Tongue (tissue), 2 donors: ENCODE measurements around the gene SEC22C. TPM values are rescaled to one million over a fixed set of nuclear protein-coding genes. Genes with fewer than 3 reads are reported as not detected.

Experiments used
- DNase-seq: peaks from one replicate; pipeline ENCODE4 v3.0.0-alpha.2; 2015
- total RNA-seq: library from RNA; depleted of rRNA; stranded (reverse); fragments of >200 nt; gene quantifications from one replicate; pipeline ENCODE4 v1.2.3, GENCODE V29; 2014

SEC22C gene
- total RNA-seq, 1 donor from 2014 or later: 45.5 TPM

DNA sequence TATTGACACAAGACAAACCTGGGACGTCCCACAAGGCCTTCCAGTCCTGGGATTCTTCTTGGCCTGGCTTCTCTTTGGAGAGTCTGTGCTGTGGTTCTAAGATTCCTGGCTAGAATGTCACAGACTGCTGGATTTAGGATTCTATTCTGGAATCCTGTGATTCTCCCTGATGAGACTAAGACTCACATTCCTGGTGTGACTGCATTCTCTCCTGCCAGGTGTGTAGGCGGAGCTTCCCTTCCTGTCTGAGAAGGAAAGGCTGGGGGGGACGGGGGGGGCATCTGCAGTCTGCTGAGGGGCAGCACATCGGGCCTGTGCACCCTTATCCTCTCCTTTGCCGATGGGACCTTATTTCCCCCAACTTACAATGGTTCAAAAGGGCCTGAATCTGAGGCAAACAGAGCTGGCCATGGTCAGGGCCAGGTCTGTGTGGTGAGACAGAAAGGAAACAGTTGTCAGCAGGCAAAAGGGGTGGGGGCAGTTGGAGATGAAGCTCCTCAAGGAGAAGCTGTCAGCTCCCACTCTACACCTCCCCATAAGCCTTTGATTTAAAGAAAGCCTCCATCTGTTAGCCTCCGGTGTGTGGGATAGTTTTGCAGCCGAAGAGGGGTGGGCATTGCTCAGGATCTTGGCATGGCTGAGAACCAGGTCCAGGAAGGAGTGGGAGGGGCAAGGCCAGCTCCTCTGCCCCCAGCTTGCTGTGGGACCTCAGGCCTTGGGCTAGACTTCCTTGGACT is 48.4 kb downstream of the SEC22C start:
- DNase-seq: no peak

DNA sequence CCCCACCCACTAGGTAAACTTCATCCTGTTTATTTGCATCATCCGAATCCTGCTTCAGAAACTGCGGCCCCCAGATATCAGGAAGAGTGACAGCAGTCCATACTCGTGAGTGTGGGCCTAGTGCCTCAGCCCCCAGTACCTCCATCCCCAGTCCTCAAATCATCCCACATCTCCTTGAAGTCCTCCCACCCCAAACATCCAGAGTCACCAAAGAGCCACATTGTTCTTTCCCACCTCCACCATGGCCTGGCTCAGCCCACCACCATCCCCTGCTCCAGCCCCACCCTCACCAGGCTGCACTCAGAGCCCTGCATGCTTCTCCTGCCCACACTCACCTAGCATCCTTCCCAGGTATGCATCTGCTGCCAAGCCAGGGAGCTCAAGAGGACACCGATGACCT is 49.5 kb downstream of the SEC22C start:
- no peak for DNase-seq

DNA sequence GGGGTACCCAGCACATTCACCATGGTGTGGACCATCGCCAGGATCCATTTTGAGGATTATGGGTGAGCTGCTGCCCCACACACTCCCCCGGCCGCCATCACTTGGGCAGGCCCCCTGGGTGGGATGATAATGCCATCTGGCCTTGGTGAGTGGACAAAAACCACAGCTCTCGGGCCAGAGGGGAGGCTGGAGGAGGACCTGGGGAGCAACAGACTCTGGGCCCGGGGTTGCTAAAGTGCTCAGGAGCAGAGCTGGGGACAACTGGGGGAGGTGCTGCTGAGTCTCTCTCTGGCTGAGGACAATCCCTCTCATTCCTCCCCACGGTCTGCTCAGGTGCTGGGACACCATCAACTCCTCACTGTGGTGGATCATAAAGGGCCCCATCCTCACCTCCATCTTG is 50.3 kb downstream of the SEC22C start:
- DNase-seq: no peak

- DNase-seq: no peak
Observed at GRCh38 chr3:42530073-42530472, 51.7 kb downstream of the SEC22C start.

DNA sequence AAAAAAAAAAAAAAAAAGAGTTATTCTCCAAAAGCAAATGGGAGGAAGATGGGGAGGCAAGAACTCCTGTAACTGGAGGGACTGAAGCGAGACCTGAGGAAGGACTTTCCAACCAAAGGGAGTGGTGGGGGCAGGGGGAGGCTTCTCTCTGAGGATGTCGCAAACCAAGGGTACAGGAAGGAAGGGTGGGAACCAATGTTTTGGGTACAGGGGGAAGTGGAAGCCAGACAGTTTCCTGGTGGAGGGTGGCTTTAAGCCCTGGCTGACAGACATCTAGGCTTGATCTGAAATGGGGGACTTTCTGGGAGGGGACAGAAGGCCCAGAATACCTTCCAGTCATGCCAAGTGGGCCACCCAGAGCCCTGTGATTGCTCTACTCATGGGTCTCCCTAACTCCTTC is 52.3 kb downstream of the SEC22C start:
- DNase-seq: no peak

GRCh38 chr3:42527368-42527917 is 54.3 kb downstream of the SEC22C start:
- no peak for DNase-seq

DNA sequence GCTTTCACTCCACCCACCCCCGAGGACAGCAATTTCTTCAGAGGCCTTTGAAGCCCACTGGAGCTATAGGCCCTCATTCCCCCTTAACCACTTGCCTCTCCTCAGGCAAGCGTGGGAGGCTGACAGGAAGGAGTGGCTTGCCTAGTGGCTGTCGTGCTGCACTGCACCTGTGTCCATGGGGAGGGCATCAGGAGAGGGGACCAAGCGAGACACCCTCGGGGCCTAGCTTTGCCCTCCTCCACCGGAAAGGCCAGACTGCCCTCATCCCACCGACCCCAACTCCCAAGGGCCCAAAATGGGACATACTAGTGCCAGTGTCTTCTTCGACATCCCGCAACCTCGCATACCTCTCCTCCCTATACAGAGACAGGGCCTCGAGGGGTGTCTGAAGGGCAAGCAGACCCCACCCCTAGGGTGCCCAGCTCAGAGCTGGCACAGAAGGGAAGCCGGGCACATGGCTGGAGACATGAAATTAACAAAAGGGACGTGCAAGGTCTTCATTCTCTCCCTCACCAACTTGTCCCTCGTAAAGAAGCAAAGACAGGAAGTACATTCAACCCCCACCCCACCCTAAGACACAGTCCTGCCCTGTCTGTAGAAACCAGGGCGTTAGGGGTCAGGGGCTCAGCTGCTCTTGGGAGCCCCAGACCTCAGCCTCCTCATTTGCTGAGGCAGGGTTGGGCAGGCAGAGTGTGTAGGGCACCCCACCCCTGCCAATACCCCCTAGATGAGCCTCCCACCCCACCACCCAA is 55.0 kb downstream of the SEC22C start:
- no peak for DNase-seq

DNA sequence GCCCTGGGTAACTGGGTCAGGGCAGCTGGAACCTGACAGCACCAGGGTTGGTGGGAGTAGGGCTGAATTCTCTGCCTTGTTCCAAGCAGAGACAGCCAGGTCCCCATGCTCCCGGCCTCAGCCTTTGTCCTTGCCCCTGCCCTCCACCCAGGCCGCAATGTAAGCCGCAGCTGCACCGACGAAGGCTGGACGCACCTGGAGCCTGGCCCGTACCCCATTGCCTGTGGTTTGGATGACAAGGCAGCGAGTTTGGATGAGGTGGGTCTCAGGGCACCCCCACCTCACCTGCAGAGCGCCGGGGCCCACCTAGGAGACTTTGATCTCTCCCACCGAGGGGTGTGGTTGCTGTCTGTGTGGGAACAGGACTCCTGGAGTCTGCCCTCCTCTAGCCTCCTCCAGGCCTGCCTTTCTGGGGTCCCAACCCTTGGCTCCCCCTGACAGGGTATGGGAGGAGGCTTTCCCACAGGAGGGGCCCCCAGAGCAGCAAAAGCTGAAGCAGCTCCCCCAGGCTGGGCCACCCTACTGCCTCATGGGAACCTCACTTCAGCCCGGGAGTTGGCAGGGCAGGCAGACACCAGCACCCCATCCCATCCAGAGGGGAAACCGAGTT is 55.9 kb downstream of the SEC22C start:
- DNase-seq: no peak

GRCh38 chr3:42525212-42525611 is 56.6 kb downstream of the SEC22C start:
- DNase-seq: peak; percentile 24

DNA sequence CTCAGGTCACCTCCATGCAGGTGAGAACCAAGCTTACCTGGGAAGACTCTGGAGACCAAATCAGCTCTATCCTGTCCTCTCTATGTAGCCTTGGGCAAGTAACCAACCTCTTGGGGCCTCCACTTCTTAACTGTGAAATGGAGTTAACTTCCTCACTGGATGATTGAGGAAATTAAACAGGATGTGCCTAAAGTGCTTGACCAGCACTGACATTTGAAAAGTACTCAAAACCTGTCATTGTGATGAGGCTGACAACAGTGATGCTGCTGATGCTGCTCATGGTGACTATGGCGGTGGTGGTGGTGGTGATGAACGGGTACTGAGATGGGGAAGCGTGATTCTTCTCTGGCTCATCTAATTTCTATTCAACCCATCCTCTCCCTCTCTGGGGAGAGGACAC is 57.0 kb downstream of the SEC22C start:
- no peak for DNase-seq

DNA sequence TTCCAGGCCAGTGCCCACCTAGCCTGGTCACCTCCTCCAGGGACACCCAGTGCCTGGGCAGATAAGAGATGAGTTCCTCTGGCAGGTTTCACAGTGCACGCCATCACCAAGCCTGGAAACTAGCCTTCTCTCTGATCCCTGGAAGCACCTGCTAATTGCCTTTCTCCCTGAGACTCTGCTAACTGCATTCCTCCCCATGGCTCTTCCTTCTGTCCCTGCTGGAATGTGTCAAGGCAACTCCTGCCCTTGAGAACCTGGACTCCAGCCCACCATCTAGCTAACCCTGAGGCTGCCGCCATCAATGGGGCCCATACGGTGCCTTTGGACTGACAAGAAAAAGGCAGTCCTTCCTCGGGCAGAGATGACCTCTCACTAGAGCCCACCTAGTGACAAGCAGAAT is 60.9 kb downstream of the SEC22C start:
- DNase-seq: no peak

DNA sequence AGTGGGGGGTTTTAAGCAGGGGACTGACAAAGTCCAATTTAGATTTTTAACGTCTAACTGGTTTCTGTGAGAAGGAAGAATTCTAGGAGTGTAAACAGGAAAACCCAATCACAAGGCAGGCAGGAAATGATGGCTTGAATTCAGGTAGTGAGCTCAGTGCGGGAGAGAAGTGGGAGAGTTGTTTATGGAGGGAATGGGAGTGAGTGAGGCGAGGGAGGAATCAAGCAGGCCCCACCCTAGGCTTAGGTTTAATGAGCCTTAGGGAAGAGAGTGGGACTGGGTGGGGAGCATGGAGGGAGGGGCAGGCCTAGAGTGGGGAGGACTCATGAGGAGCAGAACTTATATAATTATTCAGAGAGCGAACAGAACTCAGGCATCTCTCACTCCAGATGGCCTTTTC is 61.4 kb downstream of the SEC22C start:
- peak; percentile 39 for DNase-seq

DNA sequence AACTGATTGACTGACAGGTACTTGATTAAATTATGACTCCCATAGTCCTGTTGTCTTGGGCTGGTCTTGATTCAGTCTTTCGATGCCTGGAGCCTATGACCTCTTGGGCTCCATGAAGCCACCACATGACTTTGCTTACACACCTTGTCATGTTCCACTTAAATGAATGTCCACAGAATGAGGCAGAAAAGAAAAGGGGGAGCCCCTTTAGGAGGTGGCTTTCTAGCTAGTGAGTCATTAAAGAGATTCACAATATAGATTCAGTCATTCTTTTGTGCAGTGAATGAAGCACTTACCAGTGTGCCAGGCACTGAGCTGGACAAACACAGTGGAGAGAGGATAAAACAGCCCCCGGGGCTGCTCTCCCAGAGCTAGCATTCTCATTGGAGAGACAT is 62.2 kb downstream of the SEC22C start:
- no peak for DNase-seq

GRCh38 chr3:42518800-42519567 is 62.8 kb downstream of the SEC22C start:
- DNase-seq: no peak

GRCh38 chr3:42517117-42517516 is 64.7 kb downstream of the SEC22C start:
- no peak for DNase-seq

GRCh38 chr3:42516443-42516842 is 65.3 kb downstream of the SEC22C start:
- DNase-seq: no peak

- DNase-seq: no peak
Observed at GRCh38 chr3:42515976-42516375, 65.8 kb downstream of the SEC22C start.

- DNase-seq: peak; percentile 57
Observed at GRCh38 chr3:42515391-42515916, 66.3 kb downstream of the SEC22C start.

- DNase-seq: no peak
Observed at GRCh38 chr3:42514876-42515275, 66.9 kb downstream of the SEC22C start.

GRCh38 chr3:42513521-42513920 is 68.2 kb downstream of the SEC22C start:
- no peak for DNase-seq

DNA sequence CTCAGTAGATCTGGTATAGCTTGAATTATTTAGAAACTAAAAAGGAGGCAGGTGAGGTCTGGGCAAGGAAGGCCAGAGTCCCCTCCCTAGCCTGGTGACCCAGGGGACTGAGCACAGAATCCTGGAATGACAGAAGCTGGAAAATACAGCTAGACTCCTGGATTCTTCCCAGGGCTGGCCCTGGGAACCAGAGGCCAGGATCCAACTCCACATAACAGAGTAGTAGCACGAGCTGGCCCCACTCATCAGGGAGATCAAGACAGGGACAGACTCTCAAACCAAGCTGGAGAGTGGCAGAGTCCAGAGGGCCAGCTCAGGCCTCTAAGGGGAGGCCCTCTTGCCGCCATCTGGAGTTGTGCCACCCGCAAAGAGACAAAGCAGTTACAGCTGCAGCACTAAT is 68.6 kb downstream of the SEC22C start:
- DNase-seq: no peak

DNA sequence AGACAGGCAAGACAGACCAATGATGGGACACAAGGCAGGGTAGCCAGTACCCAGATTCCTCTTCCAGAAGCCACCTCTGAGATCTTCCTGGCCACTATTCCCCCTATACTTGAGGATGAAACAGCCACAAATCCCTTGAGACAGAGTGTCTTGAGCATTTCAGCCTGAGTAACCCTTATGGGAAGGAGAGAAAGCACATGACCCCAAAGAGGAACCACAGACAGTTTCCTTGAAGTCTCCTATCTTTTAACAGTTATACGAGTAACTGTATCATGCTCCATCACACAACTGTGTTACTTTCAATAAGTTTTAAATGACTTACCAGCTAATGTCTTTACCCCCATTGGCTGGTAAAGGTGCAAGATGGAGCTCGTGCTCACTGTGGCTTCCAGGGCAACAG is 70.0 kb downstream of the SEC22C start:
- DNase-seq: no peak
